Activated naive CD4-positive, alpha-beta T cell treated with anti-CD3 and anti-CD28 coated beads, Interleukin-2, amount 50 U/mL, for 72 hours (primary cell): Measurements from ENCODE around the gene STXBP5. TPM values are rescaled to one million over a fixed set of nuclear protein-coding genes. Genes with fewer than 3 reads are reported as not detected.
A peak's percentile ranks its signal among the peaks of the same experiment; 100 is the strongest.
"Not testable (repeated sequence)": the region's sequence is repeated elsewhere in the genome, so short reads cannot be mapped to it uniquely, and the experiment has no call there.

ENCODE experiments used
- ATAC-seq, 2 donors: fragments of 150-1000 bp; cut with Tn5 transposase; 2 replicates each; pipeline ENCODE4 v1.10.0; 2021; ENCODE audit warnings: mild to moderate bottlenecking in 2 of 2, moderate library complexity in 2 of 2
- DNase-seq, 2 donors: peaks; one replicate each; pipeline ENCODE4 v3.0.0; 2021 to 2022; ENCODE audit warnings: low spot score in 2 of 2
- H3K27ac Mint-ChIP-seq, 2 donors: one replicate each; pipeline ENCODE4 v1.8.0; 2022; ENCODE audit warnings: mild to moderate bottlenecking in 2 of 2, mixed read lengths in 2 of 2
- H3K36me3 Mint-ChIP-seq, 2 donors: one replicate each; pipeline ENCODE4 v1.8.0; 2022; ENCODE audit warnings: mixed read lengths in 2 of 2
- H3K9me3 Mint-ChIP-seq, 2 donors: one replicate each; pipeline ENCODE4 v1.8.0; 2022; ENCODE audit warnings: mixed read lengths in 2 of 2
- total RNA-seq, 2 donors: library from RNA; stranded (reverse); gene quantifications; one replicate each; pipeline ENCODE4 v1.2.3, GENCODE V29; 2022

The STXBP5 gene
- total RNA-seq, 2 donors from 2014 or later: 5.7 to 17.7 TPM

- peaks cover 5 to 7% of the 10 kb centered on the region in 2 donors for H3K36me3 Mint-ChIP-seq
- H3K9me3 Mint-ChIP-seq: no peaks in the 10 kb centered on the region
- no peak overlapping the region for H3K27ac Mint-ChIP-seq
- DNase-seq (no peak), ATAC-seq (no peak)
Observed at GRCh38 chr6:147347882-147348575, 143.8 kb downstream of the STXBP5 start.

- Mint-ChIP-seq H3K36me3 (peaks cover 25 to 38% of the 10 kb centered on the region in 2 donors), H3K27ac (no peak overlapping the region), H3K9me3 (peaks cover 0 to 5% of the 10 kb centered on the region in 2 donors)
- DNase-seq: no peak
- ATAC-seq: no peak
Observed at GRCh38 chr6:147361311-147361981, 157.2 kb downstream of the STXBP5 start.

GRCh38 chr6:147366290-147366689 is 162.1 kb downstream of the STXBP5 start:
- no peak for ATAC-seq
- Mint-ChIP-seq H3K9me3 (no peaks in the 10 kb centered on the region), H3K27ac (no peak overlapping the region), H3K36me3 (peaks cover 5 to 17% of the 10 kb centered on the region in 2 donors)
- DNase-seq: no peak

DNA sequence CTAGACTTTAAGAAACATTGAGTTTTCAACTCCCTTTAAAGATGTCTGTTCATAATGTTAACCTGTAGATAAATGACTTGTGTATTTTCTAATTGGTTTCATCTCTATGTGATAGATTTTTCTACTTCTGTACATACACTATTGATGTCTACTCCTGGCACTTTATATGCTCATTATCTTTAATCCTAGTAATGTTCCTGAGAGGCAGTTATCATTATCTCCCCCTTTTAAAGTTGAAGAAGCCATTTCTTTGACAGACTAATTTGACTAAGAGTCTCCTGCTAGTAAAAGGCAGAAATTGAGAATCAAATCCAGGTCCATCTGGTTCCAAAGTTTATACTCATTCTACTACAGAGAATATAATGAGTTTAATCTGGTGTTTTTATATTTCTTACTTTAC is 167.1 kb downstream of the STXBP5 start:
- no peak for ATAC-seq
- DNase-seq: no peak
- Mint-ChIP-seq H3K27ac (no peak overlapping the region), H3K9me3 (no peaks in the 10 kb centered on the region), H3K36me3 (peaks cover 5 to 17% of the 10 kb centered on the region in 2 donors)

DNA sequence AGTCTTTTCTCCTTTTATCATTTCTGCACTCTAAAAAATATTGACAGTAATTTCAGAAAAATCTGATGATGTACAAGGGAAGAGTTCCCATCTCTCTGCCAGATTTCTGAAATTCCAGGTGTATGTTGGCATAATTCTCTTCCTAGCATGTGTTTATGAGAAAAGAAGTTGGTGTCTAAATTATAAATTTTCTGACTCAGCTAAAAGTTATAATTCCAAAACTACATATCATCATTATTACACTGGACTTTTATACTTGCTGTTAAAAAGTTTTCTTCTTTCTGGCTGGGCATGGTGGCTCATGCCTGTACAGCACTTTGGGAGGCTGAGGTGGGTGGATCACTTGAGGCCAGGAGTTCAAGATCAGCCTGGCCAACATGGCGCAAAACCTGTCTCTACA is 168.6 kb downstream of the STXBP5 start:
- Mint-ChIP-seq H3K36me3 (peaks cover 6 to 15% of the 10 kb centered on the region in 2 donors), H3K27ac (no peak overlapping the region), H3K9me3 (no peaks in the 10 kb centered on the region)
- DNase-seq (no peak), ATAC-seq (no peak)

DNA sequence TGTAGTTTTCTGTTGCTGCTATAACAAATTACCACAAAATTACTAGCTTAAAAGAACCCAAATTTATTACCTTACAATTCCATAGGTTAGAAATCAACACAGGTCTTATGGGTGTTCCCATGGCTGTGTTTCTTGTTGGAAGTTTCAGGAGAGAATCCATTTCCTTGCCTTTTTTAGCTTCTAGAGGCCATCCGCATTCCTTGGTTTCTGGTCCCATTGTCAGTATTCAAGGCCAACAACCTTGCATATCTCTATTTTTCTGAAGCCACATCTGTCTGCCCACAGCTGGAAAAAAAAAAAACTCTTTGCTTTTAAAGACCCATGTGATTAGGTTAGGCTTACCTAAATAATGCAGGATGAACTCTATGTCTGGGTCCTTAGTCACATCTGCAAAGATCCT is 174.6 kb downstream of the STXBP5 start:
- ATAC-seq (no peak), DNase-seq (no peak)
- Mint-ChIP-seq H3K9me3 (peaks cover 3% of the 10 kb centered on the region in 2 donors), H3K36me3 (peaks cover 27 to 31% of the 10 kb centered on the region in 2 donors), H3K27ac (no peak overlapping the region)

DNA sequence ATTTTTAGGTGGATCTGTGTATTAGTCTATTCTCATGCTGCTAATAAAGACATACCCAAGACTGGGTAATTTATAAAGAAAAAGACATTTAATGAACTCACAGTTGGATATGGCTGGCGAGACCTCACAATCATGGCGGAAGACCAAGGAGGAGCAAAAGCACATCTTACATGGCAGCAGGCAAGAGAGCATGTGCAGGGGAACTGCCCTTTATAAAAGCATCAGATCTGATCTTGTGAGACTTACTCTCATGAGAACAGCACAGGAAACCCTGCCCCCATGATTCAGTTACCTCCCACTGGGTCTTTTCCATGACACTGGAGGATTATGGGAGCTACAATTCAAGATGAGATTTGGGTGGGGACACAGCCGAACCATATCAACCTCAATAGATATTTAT is 176.6 kb downstream of the STXBP5 start:
- not testable (repeated sequence) for ATAC-seq

GRCh38 chr6:147381712-147382111 is 177.5 kb downstream of the STXBP5 start:
- Mint-ChIP-seq H3K9me3 (peaks cover 3% of the 10 kb centered on the region in 2 donors), H3K27ac (no peak overlapping the region), H3K36me3 (peaks cover 20 to 33% of the 10 kb centered on the region in 2 donors)
- DNase-seq: no peak
- ATAC-seq: no peak

More for the DNA sequence above, 176.6 kb downstream of the STXBP5 start:
- H3K36me3 Mint-ChIP-seq: peaks cover 26 to 39% of the 10 kb centered on the region in 2 donors
- H3K9me3 Mint-ChIP-seq, H3K27ac Mint-ChIP-seq, DNase-seq: not testable (repeated sequence)

DNA sequence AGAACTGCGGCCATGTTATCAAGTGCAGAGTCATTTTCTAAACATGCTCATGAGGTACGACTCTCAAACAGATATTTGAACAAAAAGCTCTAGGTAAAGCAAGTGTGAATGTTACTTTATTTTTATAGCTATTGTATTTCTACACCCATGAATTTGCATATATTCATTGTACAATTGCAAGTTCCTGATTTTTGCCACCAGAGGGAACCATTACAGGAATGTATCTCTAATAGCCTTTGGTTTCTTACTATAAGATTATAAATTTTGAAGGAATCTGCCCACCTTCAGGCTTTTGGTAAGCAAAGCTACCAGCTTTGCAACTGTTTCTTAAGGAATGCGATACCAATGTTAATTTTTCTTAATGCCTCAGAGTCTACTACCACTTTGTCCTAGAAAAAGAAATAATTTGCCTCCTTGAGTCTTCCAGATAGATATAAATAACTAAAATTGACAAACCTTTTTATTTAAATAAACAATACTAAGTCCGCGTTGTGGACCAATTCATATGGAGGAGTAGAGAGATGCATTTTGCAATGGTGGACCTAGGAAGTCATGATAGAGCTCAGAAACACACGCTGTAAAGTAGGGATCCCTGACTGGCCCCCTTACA is 178.8 kb downstream of the STXBP5 start:
- H3K36me3 Mint-ChIP-seq: peaks cover 16 to 33% of the 10 kb centered on the region in 2 donors
- no peak overlapping the region for H3K27ac Mint-ChIP-seq
- peaks cover 3% of the 10 kb centered on the region in 2 donors for H3K9me3 Mint-ChIP-seq
- DNase-seq (no peak), ATAC-seq (no peak)

GRCh38 chr6:147384029-147384428 is 179.8 kb downstream of the STXBP5 start:
- ATAC-seq (peak; percentile 41 to 88), DNase-seq (no peak)
- Mint-ChIP-seq H3K27ac (no peak overlapping the region), H3K36me3 (peaks cover 13 to 30% of the 10 kb centered on the region in 2 donors), H3K9me3 (peaks cover 3% of the 10 kb centered on the region in 2 donors)

DNA sequence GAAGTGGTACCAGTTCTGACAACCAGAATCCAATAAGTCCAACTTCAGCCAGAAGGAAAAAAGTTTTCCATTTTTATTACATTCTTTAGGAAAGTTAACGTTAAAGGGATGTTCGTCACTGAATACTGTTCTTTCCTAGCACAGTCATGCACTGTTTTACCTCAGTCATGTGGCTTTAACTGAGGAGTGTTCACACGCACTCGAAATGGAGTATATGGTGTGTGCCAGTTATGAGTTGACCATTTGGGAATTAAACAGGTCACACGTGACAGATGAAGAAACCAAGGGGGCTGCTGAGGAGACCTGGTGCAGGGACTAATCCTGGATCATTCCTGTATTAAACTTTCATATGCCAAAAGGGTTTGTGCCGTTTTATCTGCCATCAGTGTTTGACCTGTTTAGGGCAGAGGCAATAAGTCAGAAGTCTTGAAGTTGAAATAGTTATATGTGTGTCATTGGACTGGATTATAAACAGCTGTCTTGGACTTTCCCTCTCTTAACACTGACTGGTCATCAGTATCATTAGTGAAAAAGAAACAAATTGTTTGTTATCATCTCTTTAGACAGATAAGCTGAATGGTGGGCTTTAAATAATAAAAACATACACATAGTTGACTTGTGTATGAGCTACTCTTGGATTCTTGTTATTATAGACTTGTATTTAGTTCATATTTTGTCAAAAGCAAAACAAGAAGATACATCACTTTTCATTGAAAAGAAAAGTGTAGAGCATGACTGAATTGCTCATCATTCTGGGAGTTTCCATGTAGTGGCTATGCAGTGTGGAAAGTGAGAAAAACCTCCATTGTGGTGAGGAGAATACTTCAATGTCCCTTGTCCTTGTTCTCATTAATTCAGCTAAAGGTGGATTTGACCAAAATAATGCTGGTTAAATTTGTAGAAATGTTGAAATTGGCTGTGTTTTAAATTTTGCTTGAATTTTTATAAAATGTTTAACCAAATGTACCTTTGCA is 180.8 kb downstream of the STXBP5 start:
- Mint-ChIP-seq H3K9me3 (peaks cover 3% of the 10 kb centered on the region in 2 donors), H3K36me3 (peaks cover 10 to 26% of the 10 kb centered on the region in 2 donors), H3K27ac (no peak overlapping the region)
- DNase-seq (no peak), ATAC-seq (peak in 1 of 2 donors; percentile 68)

DNA sequence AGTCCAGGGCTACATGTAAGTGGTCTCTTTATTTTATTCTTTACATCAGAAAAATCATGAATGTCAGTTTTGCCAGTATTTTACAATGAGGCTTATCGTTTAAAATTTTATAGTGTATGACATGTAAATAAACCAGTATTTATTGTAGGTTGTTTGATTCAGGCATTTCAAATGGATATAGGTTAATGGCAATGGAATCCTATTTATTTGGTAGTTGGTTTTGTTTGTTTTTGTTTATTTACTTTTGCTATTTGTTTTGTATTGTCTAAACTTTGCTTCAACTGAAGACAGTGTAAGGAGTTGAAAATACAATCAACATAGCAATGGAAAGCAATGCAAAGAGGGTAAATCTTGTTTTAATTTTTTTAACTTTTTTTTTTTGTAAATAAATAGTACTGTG is 185.2 kb downstream of the STXBP5 start:
- ATAC-seq (no peak), DNase-seq (no peak)
- no peak overlapping the region for H3K27ac Mint-ChIP-seq

DNA sequence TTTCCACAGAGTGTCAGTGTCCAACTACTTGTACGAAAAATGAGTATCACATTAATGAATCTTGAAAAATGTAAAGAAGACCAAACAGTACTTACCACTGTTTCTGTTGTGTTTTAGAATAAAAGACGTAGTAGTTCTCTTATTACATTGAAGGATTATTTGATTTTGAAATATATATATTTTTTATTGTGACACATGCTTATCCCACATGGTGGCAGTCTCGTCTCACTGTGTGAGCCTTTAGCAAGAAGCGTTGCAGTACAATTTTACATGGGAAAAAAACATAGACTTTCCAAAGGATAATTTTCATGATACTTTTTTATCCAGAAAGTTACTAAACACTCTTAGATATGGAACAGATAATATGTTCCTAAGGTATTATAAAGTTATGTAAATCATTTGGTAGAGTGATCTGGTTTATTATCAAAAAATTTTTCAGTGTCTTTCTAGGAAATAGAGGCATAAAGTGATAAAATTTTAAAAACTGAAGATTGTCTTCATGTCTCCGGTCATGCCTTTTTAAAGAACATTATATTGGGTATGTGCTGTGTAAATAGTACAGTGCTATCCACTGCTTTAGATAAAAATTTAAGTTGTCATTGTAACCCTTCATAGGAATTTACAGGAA is 186.8 kb downstream of the STXBP5 start:
- ATAC-seq: no peak
- DNase-seq: no peak
- no peaks in the 10 kb centered on the region for H3K36me3 Mint-ChIP-seq
- no peak overlapping the region for H3K27ac Mint-ChIP-seq
- no peaks in the 10 kb centered on the region for H3K9me3 Mint-ChIP-seq

More for the DNA sequence above, 185.2 kb downstream of the STXBP5 start:
- Mint-ChIP-seq H3K9me3 (no peaks in the 10 kb centered on the region), H3K36me3 (peaks cover 0 to 5% of the 10 kb centered on the region in 2 donors)

DNA sequence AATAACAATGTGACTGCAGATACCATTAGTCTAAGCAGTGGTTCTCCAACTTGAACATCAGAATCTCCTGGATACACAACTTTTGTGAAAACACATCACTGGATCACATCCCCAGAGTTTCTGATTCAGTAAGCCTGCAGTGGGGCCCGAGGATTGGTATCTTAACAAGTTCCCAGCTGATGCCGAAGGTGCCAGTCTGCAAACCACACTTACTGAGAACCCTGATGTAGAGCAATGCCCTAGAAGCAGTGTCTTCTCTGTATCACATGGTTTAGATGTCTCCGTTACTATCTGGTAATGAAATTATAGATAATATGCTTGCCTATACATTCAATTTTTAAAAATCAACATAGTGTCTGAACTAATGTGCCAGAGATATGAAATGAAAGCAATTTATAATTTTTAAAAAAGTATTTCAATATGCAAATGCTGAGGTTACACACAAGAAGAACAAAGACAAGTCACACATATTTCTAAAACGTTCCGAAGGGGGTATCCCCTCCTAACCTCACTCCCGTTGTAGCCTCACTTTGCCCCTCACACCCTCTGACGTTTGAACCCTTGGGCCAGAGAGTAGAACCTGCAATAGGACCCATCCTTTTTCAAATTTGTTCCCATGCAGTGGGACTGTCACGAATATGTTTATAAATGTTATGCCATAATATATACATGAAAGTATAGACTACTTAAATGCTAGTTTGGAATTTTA is 188.9 kb downstream of the STXBP5 start:
- Mint-ChIP-seq H3K9me3 (no peaks in the 10 kb centered on the region), H3K27ac (no peak overlapping the region), H3K36me3 (no peaks in the 10 kb centered on the region)
- ATAC-seq (no peak), DNase-seq (no peak)

- no peaks in the 10 kb centered on the region for H3K36me3 Mint-ChIP-seq
- ATAC-seq (no peak), DNase-seq (no peak)
- H3K9me3 Mint-ChIP-seq: peaks cover 0 to 5% of the 10 kb centered on the region in 2 donors
- no peak overlapping the region for H3K27ac Mint-ChIP-seq
Observed at GRCh38 chr6:147395158-147395557, 190.9 kb downstream of the STXBP5 start.
